Dedifferentiated amniotic fluid mesenchymal stem cell (primary cell): ENCODE results near the gene KLHL11.
"Not testable (repeated sequence)": the region's sequence is repeated elsewhere in the genome, so short reads cannot be mapped to it uniquely, and the experiment has no call there.

ENCODE experiments used
- DNase-seq: peaks from one replicate; pipeline ENCODE4 v3.0.0-alpha.2; 2016; ENCODE audit errors: extremely low spot score

Gene KLHL11

GRCh38 chr17:41885733-41886132, 20.5 kb upstream of the KLHL11 start:
- no peak for DNase-seq

- no peak for DNase-seq
Measured at GRCh38 chr17:41882756-41883155, 17.5 kb upstream of the KLHL11 start.

DNA sequence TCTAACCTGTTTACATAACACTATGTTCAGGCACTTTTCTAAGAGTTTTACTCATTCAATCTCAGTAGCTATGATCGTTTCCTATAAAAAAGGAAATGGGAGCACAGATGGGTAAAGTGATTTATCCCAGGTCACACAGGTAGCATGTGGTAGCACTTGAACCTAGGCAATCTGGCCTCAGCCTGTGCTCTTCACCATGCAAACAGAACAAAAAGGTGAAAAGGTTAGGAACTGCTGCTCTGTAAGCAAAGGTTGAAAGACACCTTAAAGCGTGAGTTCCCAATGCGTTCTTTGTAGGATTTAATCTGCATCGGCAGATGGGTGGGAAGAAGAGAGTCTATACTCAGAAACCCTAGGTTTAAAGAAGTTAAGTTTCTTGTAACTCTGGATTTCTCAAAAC, 14.9 kb upstream of the KLHL11 start:
- DNase-seq, result no peak

GRCh38 chr17:41874293-41874670, 9.1 kb upstream of the KLHL11 start:
- DNase-seq, result not testable (repeated sequence)

DNA sequence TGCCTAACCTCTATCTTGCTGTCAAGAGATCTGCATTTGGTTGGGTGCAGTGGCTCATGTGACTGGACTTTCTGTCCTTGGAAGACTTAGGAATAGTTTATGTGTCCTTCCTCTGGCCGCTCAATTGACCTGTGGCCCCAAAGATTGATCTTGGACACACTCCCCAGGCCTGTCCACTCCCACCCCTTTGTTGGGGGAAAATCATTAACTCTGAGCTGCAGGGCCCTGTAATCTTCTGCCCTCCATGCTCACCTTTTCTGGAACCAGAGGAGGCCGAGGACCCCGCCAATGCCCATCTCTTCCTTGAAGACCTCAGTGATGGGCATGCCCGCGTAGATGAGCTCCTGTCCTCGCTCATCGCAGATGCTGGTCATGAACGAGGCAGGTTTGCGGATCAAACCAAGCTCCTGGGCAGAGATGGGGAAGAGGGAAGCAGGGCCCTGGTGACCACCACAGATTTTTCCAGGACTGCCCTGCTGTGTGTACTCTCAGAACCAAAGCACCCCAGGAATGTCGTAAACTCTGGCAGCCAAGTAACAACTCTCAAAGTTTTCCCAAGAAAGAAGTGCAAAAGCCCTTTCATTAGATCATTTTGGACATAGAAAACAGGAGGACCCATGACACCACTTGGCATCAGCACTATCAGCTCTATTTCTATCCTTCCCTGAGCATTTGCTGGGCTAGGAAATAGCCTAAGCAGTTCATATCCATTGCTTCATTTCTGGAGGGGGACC, 8.5 kb upstream of the KLHL11 start:
- DNase-seq, result no peak

DNA sequence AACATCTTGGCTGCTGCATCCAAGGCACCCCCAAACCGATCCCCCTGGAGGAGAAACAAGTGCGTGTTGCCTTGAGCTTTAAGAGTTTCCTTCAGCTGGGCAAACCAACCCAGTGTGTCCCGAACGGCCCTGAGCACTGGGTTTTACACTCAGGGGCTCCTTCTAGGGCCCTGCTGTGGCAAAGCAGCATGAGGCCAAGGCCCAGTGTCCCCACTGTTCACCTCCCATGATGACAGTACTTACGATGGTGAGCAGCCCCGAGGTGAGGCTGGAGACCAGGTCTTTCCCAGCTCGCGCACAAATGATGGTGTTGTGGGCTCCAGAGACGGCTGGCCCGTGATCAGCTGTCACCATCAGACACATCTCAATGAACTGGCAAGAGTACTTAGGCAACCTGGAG, 6.6 kb upstream of the KLHL11 start:
- DNase-seq, result no peak

DNA sequence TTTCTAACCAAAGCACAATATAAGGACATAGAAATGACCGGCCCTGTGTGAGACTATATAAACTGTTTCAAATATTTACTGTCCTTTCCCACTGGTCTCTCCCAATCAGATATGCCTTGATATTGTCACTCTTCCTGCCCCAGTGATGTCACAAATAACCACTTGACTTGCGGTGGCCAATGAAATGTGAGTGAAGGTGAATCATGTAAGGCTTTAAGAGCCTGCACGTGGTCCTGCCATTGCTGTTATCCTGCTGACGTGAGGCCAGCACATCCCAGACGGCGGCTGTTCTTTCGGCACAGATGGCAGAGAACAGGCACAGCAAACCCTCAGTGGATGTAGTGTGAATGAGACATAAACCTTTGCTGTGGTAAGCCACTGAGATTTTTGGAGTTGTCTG, 5.4 kb upstream of the KLHL11 start:
- no peak for DNase-seq

- no peak for DNase-seq
Measured at GRCh38 chr17:41870097-41870496, 4.9 kb upstream of the KLHL11 start.

GRCh38 chr17:41869426-41869825, 4.2 kb upstream of the KLHL11 start:
- no peak for DNase-seq

DNA sequence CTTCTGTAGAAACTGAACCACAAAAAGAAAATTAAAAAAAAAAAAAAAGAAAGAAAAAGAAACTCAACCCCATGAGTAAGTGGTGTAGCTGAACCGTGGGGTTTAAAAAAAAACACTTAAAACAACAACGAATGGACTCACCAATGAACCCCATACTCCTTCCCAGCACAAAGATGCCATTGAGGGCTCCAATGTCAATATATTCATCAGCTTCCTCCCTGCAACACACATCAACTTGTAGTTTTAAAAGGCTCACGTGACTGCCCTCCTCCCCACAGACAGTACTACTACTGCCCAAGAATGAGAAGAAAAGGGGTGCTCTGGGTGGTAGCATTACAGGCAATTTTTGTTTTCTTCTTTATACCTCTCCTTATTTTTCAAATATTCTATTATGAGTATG, 3.3 kb upstream of the KLHL11 start:
- DNase-seq, result no peak

DNA sequence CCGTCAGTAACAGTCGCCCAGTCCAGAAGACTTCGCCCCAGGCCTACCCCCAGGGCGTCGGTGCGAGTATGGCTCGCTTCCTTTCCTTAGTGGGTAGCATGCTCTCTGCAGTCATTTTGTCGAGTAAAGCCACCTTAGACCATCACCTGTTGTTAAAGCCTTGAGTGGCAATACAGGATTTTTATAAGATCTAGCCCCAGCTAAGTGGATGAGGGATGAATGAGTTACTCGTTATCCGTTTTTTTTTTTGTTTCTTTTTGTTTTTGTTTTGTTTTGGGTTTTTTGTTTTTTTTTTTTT, 322 bp upstream of the KLHL11 start:
- DNase-seq, result no peak

DNA sequence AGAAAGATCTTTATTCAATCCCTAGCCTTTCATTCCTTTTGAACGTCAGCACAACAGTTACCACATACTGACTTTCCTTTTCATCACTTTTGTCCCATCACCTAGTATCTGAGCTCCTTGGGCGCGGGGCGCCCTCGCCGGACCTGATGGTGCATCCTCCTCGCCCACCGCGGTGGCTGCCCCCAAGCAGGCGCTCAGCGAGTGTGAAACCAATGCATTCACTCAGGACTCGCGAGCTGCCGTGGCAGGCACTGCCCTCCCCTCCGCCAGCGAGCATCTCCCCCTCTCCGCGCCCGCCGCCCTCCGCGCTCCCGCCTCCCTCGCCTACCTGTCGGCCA, 756 bp downstream of the KLHL11 start:
- no peak for DNase-seq

DNA sequence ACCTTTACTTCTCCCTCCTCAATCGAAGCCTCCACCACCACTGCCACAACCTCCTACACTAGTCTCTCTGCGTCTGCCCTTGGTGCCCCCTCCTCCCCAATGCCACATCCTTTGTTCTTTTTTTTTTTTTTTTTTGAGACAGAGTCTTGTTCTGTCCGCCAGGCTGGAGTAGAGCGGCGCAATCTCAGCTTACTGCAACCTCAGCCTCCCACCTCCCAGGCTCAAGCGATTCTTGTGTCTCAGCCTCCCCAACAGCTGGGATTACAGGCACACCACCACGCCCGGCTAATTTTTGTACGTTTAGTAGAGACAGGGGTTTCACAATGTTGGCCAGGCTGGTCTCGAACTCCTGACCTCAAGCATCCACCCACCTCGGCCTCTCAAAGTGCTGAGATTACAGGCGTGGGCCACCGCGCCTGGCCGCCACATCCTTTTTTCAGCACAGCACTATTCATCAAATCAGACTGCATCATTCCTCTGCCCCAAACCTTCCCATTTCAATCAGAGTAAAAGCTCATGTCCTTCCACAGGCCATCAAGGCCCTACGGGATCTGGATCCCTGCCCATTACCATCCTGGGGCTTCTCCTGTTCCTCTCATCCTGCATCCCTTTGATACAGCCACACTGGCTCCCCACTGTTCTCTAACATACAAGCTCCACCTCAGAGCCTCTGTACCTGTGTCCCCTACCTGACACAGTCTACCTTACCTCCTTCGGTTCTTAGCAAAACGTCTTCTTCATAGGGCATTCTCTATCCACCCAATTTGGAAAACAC, 2.0 kb downstream of the KLHL11 start:
- DNase-seq, result no peak

- DNase-seq, result no peak
Measured at GRCh38 chr17:41860254-41860931, 4.8 kb downstream of the KLHL11 start.

- not testable (repeated sequence) for DNase-seq
Measured at GRCh38 chr17:41851382-41851781, 13.8 kb downstream of the KLHL11 start.

DNA sequence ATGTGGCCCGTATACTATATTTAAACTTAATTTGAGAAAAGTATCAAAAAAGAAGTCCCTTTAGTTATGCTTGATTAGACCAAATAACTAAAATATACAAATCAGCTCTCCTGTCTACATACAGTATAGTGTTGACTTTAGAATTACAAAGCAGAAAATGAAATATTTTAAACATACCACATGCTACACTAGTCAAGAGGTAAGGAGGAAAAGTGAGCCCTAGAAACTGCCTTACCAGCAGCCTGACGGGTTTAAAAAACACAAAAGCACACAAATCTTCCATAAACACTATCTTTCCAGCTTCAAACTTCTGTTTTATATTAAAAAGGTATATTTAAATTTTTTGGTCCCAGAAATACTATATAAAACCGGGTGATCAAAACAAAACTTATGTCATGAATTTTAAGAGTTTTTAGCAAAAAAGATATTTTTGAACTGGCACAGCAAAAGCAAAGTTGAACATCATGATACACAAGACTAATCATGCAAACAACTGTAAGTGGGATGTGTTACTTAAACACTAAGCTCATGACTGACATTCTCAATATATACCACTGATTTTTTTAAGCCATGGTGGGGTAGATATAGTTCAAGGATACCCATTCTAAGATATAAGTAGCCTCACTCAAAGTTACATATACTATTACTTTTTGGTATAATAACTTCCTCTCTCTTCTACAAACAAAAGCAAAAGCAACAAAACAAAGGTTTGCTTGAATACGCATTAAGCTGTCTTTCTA, 15.8 kb downstream of the KLHL11 start:
- no peak for DNase-seq

- DNase-seq, result no peak
Measured at GRCh38 chr17:41848788-41849187, 16.4 kb downstream of the KLHL11 start.

GRCh38 chr17:41844971-41845370, 20.3 kb downstream of the KLHL11 start:
- no peak for DNase-seq

- DNase-seq, result not testable (repeated sequence)
Measured at GRCh38 chr17:41840781-41841180, 24.4 kb downstream of the KLHL11 start.

DNA sequence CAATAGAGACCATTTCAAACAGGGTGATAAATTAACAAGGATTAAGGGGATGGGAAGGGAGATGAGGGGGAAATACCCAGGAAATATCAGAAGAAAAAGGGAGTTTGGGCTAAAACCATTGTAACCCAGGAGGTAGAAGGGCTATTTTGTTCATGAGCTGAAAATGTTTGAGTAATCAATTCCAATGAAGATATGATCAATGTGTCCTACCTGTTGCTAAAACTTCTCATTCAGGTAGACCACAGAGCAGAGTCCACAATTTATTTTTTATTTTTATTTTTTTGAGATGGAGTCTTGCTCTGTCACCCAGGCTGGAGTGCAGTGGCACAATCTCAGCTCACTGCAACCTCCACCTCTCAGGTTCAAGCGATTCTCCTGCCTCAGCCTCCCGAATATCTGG, 25.8 kb downstream of the KLHL11 start:
- DNase-seq, result not testable (repeated sequence)

GRCh38 chr17:41837761-41838538, 27.3 kb downstream of the KLHL11 start, which contains the start of gene KLHL10:
TSS of gene KLHL10 (plus strand) at chr17:41837825. CDS start at chr17:41837933, 108 bp downstream.
- DNase-seq, result no peak
